Lung (tissue), 12 donors: ENCODE results near the gene SLC25A41. TPM values are rescaled to one million over a fixed set of nuclear protein-coding genes. Genes with fewer than 3 reads are reported as not detected.

Experiments used
- ATAC-seq: fragments of 200-7000 bp; cut with Tn5 transposase; one replicate; pipeline ENCODE4 v1.9.1; 2020; ENCODE audit warnings: moderate number of reproducible peaks; ENCODE audit not compliant: insufficient read depth, low FRiP score
- DNase-seq, 3 donors: peaks; one replicate each; pipeline ENCODE4 v3.0.0-alpha.2; 2013 to 2017
- H3K27ac ChIP-seq, 2 donors: one replicate each; pipeline ENCODE4 v1.5.1; 2013; ENCODE audit warnings: mild to moderate bottlenecking in 2 of 2, moderate library complexity in 2 of 2, control low read depth in 1 of 2, inconsistent platforms in 1 of 2, low read depth in 1 of 2, low read length in 1 of 2
- H3K27me3 ChIP-seq, 3 donors: one replicate each; pipeline ENCODE4 v1.5.1; 2013; ENCODE audit warnings: low read length in 2 of 3; ENCODE audit not compliant: control insufficient read depth in 3 of 3, insufficient read depth in 3 of 3
- H3K36me3 ChIP-seq, 4 donors: one replicate each; pipeline ENCODE4 v1.5.1; 2013; ENCODE audit warnings: low read length in 4 of 4, mild to moderate bottlenecking in 1 of 4, moderate library complexity in 1 of 4; ENCODE audit not compliant: control insufficient read depth in 4 of 4, insufficient read depth in 4 of 4
- H3K4me1 ChIP-seq, 5 donors: one replicate each; pipeline ENCODE4 v1.5.1; 2013; ENCODE audit warnings: low read length in 5 of 5, mild to moderate bottlenecking in 2 of 5, moderate library complexity in 1 of 5; ENCODE audit not compliant: control insufficient read depth in 5 of 5, insufficient read depth in 5 of 5
- H3K4me3 ChIP-seq: one replicate; pipeline ENCODE4 v1.5.1; 2013; ENCODE audit warnings: mild to moderate bottlenecking, control low read depth, moderate library complexity
- H3K9ac ChIP-seq, 2 donors: one replicate each; pipeline ENCODE4 v1.5.1; 2013; ENCODE audit warnings: low read length in 2 of 2, control low read depth in 1 of 2; ENCODE audit not compliant: insufficient read depth in 1 of 2
- H3K9me3 ChIP-seq, 4 donors: one replicate each; pipeline ENCODE4 v1.5.1; 2013; ENCODE audit warnings: low read length in 3 of 4, mild to moderate bottlenecking in 1 of 4, moderate library complexity in 1 of 4; ENCODE audit not compliant: control insufficient read depth in 4 of 4, insufficient read depth in 3 of 4
- CTCF ChIP-seq: IDR thresholded peaks from 2 replicates; pipeline ENCODE4 v1.5.1; 2012; ENCODE audit warnings: mild to moderate bottlenecking; ENCODE audit errors: control extremely low read depth, extremely low read depth
- WGBS, 2 donors: extraction: QIAGEN DNeasy Blood & Tissue Kit; methylation state at CpG; one replicate each; pipeline ENCODE4 v1.1.7; 2013; 5-methylcytosine and 5-hydroxymethylcytosine counted together
- polyA plus RNA-seq, 2 donors: library from polyadenylated mRNA; stranded (reverse); fragments of 200-250 nt; gene quantifications; one replicate each; pipeline ENCODE4 v1.2.1, GENCODE V29; 2013
- total RNA-seq, 2 donors: library from RNA; depleted of rRNA in 1 of 2; stranded (reverse); fragments of >200 nt in 1 of 2; gene quantifications; one replicate each; pipeline ENCODE4 v1.2.1, GENCODE V29; 2014 to 2021
- donor health status: control.
- donor health status: control.
- donor health status: Bipolar disorder and iron deficiency.
- donor health status: healthy.
- donor health status: DM: yes; HTN: yes; CAD: no.

Gene SLC25A41
- total and polyA plus RNA-seq, 4 donors: 0.10 to 0.43 (median 0.28) TPM; not detected in 1

DNA sequence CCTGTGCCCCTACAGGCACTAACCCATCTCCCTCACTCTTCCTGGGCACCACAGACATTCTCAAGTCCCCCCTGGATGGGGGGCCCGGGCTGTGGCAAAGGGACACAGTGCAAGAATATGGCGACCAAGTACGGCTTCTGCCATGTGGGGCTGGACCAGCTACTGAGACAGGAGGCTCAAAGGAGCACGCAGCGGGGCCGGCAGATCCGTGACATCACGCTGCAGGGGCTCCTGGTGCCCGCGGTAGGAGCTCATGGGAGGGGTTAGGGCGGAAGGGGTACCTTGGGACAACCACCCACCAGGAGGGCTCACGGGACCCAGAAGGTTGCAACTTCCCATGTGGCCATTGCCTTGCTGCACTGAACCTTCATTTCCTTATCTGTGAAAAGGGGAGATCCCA lies 37.3 kb downstream of the SLC25A41 start:
- Histone ChIP-seq H3K9ac (no peak overlapping the region), H3K4me3 (no peak overlapping the region), H3K4me1 (peaks cover 0 to 13% (median 6%) of the 10 kb centered on the region in 5 donors), H3K27me3 (no peaks in the 10 kb centered on the region), H3K9me3 (no peaks in the 10 kb centered on the region), H3K36me3 (no peaks in the 10 kb centered on the region), H3K27ac (no peak overlapping the region)
- no peak for TF ChIP-seq CTCF
- DNase-seq (no peak), ATAC-seq (no peak)
- 92 to 95% methylated on average over 12 of the region's 12 CpGs for whole genome bisulfite sequencing, 2 donors

DNA sequence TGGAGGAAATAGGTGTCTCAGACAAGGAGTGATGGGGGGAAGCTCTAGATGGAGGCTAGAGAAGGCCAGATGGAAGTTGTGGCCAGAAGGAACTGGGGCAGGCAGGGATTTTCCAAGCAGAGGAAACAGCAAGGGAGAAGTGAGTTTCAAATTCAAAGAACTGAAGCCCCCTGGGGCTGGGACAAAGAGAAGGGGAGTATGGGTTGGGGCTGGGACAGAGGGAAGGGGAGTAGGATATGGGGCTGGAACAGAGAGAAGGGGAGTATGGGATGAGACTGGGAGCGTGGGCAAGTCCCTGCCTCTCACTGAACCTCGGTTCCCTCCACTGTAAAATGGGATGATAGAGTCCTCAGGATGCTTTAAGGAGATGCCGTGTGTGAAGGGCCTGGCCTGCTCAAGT lies 38.7 kb downstream of the SLC25A41 start:
- no peak for DNase-seq
- Histone ChIP-seq H3K27me3 (no peaks in the 10 kb centered on the region), H3K27ac (no peak overlapping the region), H3K36me3 (peaks cover 0 to 5% (median under 1%) of the 10 kb centered on the region in 4 donors), H3K4me3 (no peak overlapping the region), H3K4me1 (peaks cover 0 to 13% (median 6%) of the 10 kb centered on the region in 5 donors), H3K9me3 (no peaks in the 10 kb centered on the region), H3K9ac (no peak overlapping the region)
- no peak for ATAC-seq
- TF ChIP-seq CTCF: no peak
- 93 to 97% methylated on average over 3 of the region's 3 CpGs for WGBS, 2 donors

- TF ChIP-seq CTCF: no peak
- ATAC-seq (no peak), DNase-seq (no peak)
- Histone ChIP-seq H3K27ac (peak overlapping the region; percentile 91 to 96), H3K36me3 (peaks cover 0 to 9% (median 6%) of the 10 kb centered on the region in 4 donors), H3K27me3 (no peaks in the 10 kb centered on the region), H3K9me3 (no peaks in the 10 kb centered on the region), H3K9ac (peak overlapping the region; percentile 87 to 88), H3K4me3 (peak overlapping the region; percentile 90), H3K4me1 (peaks cover 0 to 13% (median 6%) of the 10 kb centered on the region in 5 donors)
- 26 to 27% methylated on average over 14 of the region's 14 CpGs for WGBS, 2 donors
Measured at GRCh38 chr19:6393983-6394412, 39.6 kb downstream of the SLC25A41 start.
